OCI-LY7 (cell line): ENCODE results near the gene GRM5. TPM values are rescaled to one million over a fixed set of nuclear protein-coding genes. Genes with fewer than 3 reads are reported as not detected.
A peak's percentile ranks its signal among the peaks of the same experiment; 100 is the strongest.

Experiments
- BruUV-seq: library from RNA; stranded (reverse); fragments of 400-500 nt; replicated peaks from 2 replicates; lab custom pipeline; 2021; lab: Mats Ljungman, UMichigan
- CTCF ChIA-PET: fragments of 300-600 bp; sonication (Branson Sonifier 250); formaldehyde crosslinking; loops from one replicate; lab custom pipeline; 2022; ENCODE audit warnings: antibody characterized with exemption; ENCODE audit not compliant: unreplicated experiment; lab: Charles Lee
- POLR2A ChIA-PET: fragments of 300-600 bp; sonication (Branson Sonifier 250); formaldehyde crosslinking; loops from one replicate; lab custom pipeline; 2022; ENCODE audit warnings: antibody characterized with exemption; lab: Charles Lee
- DNase-seq: peaks from one replicate; pipeline ENCODE4 v3.0.0-alpha.2; 2015; ENCODE audit warnings: low spot score
- H2AFZ ChIP-seq: fragments of 200-600 bp; sonication (generic), shearing (Covaris generic); 2 replicates; pipeline ENCODE4 v1.6.1; 2014; ENCODE audit warnings: mild to moderate bottlenecking, antibody characterized with exemption, low read length, moderate library complexity
- H3K27ac ChIP-seq: fragments of 200-600 bp; sonication (generic); 2 replicates; pipeline ENCODE4 v1.5.1; 2014; ENCODE audit warnings: mixed run types, low read depth, mild to moderate bottlenecking, moderate library complexity, low read length, inconsistent platforms; ENCODE audit not compliant: poor library complexity, severe bottlenecking
- H3K36me3 ChIP-seq: fragments of 200-600 bp; sonication (generic); 2 replicates; pipeline ENCODE4 v1.6.1; 2014; ENCODE audit warnings: mild to moderate bottlenecking, antibody characterized with exemption, low read length, moderate library complexity, mixed read lengths; ENCODE audit not compliant: insufficient read depth
- H3K4me1 ChIP-seq: fragments of 200-600 bp; sonication (generic); 2 replicates; pipeline ENCODE4 v1.5.1; 2014; ENCODE audit warnings: mild to moderate bottlenecking, low read length; ENCODE audit not compliant: insufficient read depth, poor library complexity, severe bottlenecking
- H3K4me2 ChIP-seq: fragments of 200-600 bp; sonication (generic); 2 replicates; pipeline ENCODE4 v1.6.1; 2014; ENCODE audit warnings: mild to moderate bottlenecking, low read length
- H3K4me3 ChIP-seq: fragments of 200-600 bp; sonication (generic); 2 replicates; pipeline ENCODE4 v1.5.1; 2014; ENCODE audit warnings: mild to moderate bottlenecking, low read depth, low read length; ENCODE audit not compliant: poor library complexity, severe bottlenecking
- H3K79me2 ChIP-seq: fragments of 200-600 bp; sonication (generic); 2 replicates; pipeline ENCODE4 v1.6.1; 2016; ENCODE audit warnings: low read depth, mild to moderate bottlenecking, low read length, moderate library complexity, mixed read lengths; ENCODE audit not compliant: insufficient read depth
- H3K9me2 ChIP-seq: fragments of 200-600 bp; sonication (generic); 2 replicates; pipeline ENCODE4 v1.6.1; 2016; ENCODE audit warnings: mild to moderate bottlenecking, low read length, mixed read lengths; ENCODE audit not compliant: insufficient read depth
- H3K9me3 ChIP-seq: fragments of 200-600 bp; sonication (generic); 2 replicates; pipeline ENCODE4 v1.6.1; 2014; ENCODE audit warnings: mild to moderate bottlenecking, mixed run types, low read length, mixed read lengths
- H4K20me1 ChIP-seq: fragments of 200-600 bp; sonication (generic); 2 replicates; pipeline ENCODE4 v1.6.1; 2014; ENCODE audit warnings: mild to moderate bottlenecking, antibody characterized with exemption, low read length, moderate library complexity, mixed read lengths; ENCODE audit not compliant: insufficient read depth
- EZH2phosphoT487 ChIP-seq: fragments of 200-600 bp; sonication (generic); IDR thresholded peaks from 2 replicates; pipeline ENCODE4 v1.6.1; 2018; ENCODE audit warnings: low read depth, borderline replicate concordance, mild to moderate bottlenecking, mixed run types, antibody characterized with exemption, low read length, moderate library complexity, mixed read lengths
- intact Hi-C: fragments of 100-400 bp; cut with micrococcal nuclease; formaldehyde crosslinking; loops from one replicate; pipeline ENCODE4 v1.10.0; 2022; ENCODE audit not compliant: unreplicated experiment
- total RNA-seq, 2 experiments: library from RNA; depleted of rRNA in 1 of 2; stranded (reverse); fragments of >200 nt in 1 of 2; shearing (Covaris generic) in 1 of 2; gene quantifications; 2 replicates each; pipeline ENCODE4 v1.2.3, GENCODE V29; 2014 to 2022
- TF ChIP-seq, protein P1 (sequence below): fragments of 200-600 bp; sonication (generic); conservative IDR thresholded peaks from 2 replicates; pipeline ENCODE4 v1.5.1; 2014; ENCODE audit warnings: mild to moderate bottlenecking, antibody characterized with exemption, low read length, moderate library complexity, mixed read lengths

GRM5 gene
- total RNA-seq, 2 experiments from 2014 or later = not detected

DNA sequence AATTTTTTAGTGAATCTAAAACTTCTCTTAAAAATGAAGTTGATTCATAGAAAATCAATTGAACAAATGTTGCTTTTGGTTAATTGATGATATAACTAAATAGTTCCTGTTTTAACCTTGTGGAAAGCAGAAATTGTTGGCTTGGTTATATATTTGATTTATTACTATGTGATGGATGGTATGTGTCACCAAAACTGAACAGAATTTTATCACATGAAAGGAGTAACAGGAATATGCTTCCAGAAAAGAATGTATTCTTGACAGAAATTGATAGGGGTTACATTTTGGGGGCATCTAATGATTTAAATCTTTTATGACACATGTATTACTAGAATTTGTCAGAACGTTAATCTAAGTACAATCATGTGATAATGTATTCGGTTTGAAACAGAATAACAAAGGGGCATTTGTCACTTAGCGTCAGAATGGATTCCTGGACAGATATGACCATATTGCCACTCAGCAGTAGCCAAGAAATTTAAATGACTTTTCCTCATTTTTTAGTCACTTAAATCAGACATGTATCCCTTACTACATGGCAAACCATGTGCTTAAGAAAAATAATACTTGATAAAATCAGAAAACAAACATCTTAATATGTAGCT lies 295.2 kb downstream of the GRM5 start:
- no peaks in the 10 kb centered on the region for H3K9me3 ChIP-seq
- ChIA-PET POLR2A (interaction anchor here (1.0 kb wide), 1 partner anchor 22 kb away, joined by 3 read pairs; no protein-coding TSS in a partner anchor), CTCF (no interaction called here)
- DNase-seq = no peak
- no peak overlapping the region for H2AFZ ChIP-seq
- H3K36me3 ChIP-seq = no peaks in the 10 kb centered on the region
- no peaks in the 10 kb centered on the region for H3K79me2 ChIP-seq
- no peak overlapping the region for H3K4me3 ChIP-seq
- H3K27ac ChIP-seq = no peak overlapping the region
- no peak overlapping the region for H3K4me2 ChIP-seq
- TF ChIP-seq, protein P1, sequence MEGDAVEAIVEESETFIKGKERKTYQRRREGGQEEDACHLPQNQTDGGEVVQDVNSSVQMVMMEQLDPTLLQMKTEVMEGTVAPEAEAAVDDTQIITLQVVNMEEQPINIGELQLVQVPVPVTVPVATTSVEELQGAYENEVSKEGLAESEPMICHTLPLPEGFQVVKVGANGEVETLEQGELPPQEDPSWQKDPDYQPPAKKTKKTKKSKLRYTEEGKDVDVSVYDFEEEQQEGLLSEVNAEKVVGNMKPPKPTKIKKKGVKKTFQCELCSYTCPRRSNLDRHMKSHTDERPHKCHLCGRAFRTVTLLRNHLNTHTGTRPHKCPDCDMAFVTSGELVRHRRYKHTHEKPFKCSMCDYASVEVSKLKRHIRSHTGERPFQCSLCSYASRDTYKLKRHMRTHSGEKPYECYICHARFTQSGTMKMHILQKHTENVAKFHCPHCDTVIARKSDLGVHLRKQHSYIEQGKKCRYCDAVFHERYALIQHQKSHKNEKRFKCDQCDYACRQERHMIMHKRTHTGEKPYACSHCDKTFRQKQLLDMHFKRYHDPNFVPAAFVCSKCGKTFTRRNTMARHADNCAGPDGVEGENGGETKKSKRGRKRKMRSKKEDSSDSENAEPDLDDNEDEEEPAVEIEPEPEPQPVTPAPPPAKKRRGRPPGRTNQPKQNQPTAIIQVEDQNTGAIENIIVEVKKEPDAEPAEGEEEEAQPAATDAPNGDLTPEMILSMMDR = no peak
- no peak for TF ChIP-seq EZH2phosphoT487
- no TSS peak for BruUV-seq
- H3K4me1 ChIP-seq = no peaks in the 10 kb centered on the region
- intact Hi-C loops = no loop called here
- H3K9me2 ChIP-seq = no peaks in the 10 kb centered on the region
- no peaks in the 10 kb centered on the region for H4K20me1 ChIP-seq

DNA sequence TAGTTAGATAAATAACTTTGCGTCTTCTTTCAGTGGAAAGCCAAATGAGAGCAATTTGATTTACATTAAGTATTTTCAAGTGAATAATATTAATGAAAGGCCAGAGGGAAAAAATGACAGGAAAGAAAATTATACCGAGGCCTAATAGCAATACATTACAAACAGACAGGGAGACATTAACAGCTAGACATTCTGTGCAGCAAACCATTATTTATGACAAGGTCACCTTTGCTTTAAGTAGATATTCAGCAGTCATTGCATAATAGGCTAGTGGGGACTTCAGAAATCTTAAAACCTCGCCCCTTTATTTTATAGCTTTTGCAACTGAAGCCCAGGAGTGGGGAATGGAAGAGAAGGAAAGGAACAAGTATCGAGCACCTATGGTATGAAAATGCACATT lies 321.6 kb downstream of the GRM5 start:
- H3K4me3 ChIP-seq = no peak overlapping the region
- TF ChIP-seq EZH2phosphoT487 = no peak
- TF ChIP-seq, protein P1 = no peak
- H4K20me1 ChIP-seq = no peaks in the 10 kb centered on the region
- DNase-seq = no peak
- H3K79me2 ChIP-seq = no peaks in the 10 kb centered on the region
- intact Hi-C loops = no loop called here
- no TSS peak for BruUV-seq
- no peak overlapping the region for H3K27ac ChIP-seq
- ChIA-PET CTCF (no interaction called here), POLR2A (no interaction called here)
- H3K9me2 ChIP-seq = no peaks in the 10 kb centered on the region
- H2AFZ ChIP-seq = no peak overlapping the region
- no peak overlapping the region for H3K4me2 ChIP-seq
- H3K36me3 ChIP-seq = no peaks in the 10 kb centered on the region
- no peaks in the 10 kb centered on the region for H3K4me1 ChIP-seq
- H3K9me3 ChIP-seq = no peaks in the 10 kb centered on the region

DNA sequence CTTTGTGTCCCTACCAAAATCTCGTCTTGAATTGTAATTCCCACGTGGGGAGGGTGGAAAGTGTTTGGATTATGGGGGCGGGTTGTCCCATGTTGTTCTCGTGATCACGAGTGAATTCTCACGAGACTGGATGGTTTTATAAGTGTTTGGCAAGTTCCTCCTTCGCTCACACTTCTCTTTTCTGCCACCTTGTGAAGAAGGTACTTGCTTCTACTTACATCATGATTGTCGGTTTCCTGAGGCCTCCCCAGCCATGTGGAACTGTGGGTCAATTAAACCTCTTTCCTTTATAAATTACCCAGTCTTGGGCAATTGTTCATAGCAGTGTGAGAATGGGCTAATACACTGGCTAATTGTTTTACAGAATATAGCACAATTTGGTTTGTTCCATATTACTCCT lies 326.3 kb downstream of the GRM5 start:
- no peaks in the 10 kb centered on the region for H3K4me1 ChIP-seq
- H3K4me3 ChIP-seq = no peak overlapping the region
- peak; percentile 21 for DNase-seq
- ChIA-PET CTCF (no interaction called here), POLR2A (no interaction called here)
- TF ChIP-seq, protein P1 = no peak
- no peak for TF ChIP-seq EZH2phosphoT487
- H3K27ac ChIP-seq = no peak overlapping the region
- H2AFZ ChIP-seq = no peak overlapping the region
- no peak overlapping the region for H3K4me2 ChIP-seq
- BruUV-seq = no TSS peak
- H3K79me2 ChIP-seq = no peaks in the 10 kb centered on the region
- H4K20me1 ChIP-seq = no peaks in the 10 kb centered on the region
- H3K9me3 ChIP-seq = no peaks in the 10 kb centered on the region
- intact Hi-C loops = no loop called here
- no peaks in the 10 kb centered on the region; the same call in 1 of the 2 replicates for H3K9me2 ChIP-seq
- no peaks in the 10 kb centered on the region for H3K36me3 ChIP-seq
